Endothelial cell of umbilical vein (primary cell): ENCODE measurements around the gene TXNDC15. TPM values are rescaled to one million over a fixed set of nuclear protein-coding genes. Genes with fewer than 3 reads are reported as not detected.

Source experiments
- BruUV-seq: library from RNA; stranded (reverse); fragments of 400-500 nt; replicated peaks from 2 replicates; lab custom pipeline; 2021; lab: Mats Ljungman, UMichigan
- CTCF ChIA-PET: fragments of 300-600, 350-600 bp; sonication (Branson Sonifier 250); formaldehyde crosslinking; loops from one replicate; lab custom pipeline; 2021; ENCODE audit warnings: antibody characterized with exemption, inconsistent platforms; lab: Charles Lee
- POLR2A ChIA-PET: fragments of 300-600, 350-600 bp; sonication (Branson Sonifier 250); formaldehyde crosslinking; loops from one replicate; lab custom pipeline; 2021; ENCODE audit warnings: antibody characterized with exemption, inconsistent platforms; lab: Charles Lee
- DNase-seq: peaks from one replicate; pipeline ENCODE4 v3.0.0-alpha.2; 2011; ENCODE audit warnings: low read depth, low spot score
- FAIRE-seq: peaks from 2 replicates; lab custom pipeline; 2011; peaks lifted over from hg19 to GRCh38; lab: Jason Lieb, UNC
- H2AFZ ChIP-seq: 2 replicates; pipeline ENCODE4 v1.6.0; 2012; ENCODE audit warnings: low read depth, low read length, control low read depth, inconsistent platforms
- H3K27ac ChIP-seq: 2 replicates; pipeline ENCODE4 v1.5.1; 2011; ENCODE audit warnings: low read depth, mild to moderate bottlenecking, control low read depth, low read length, moderate library complexity; ENCODE audit not compliant: insufficient read depth
- H3K27me3 ChIP-seq, 2 experiments: 2 replicates each; pipeline versions ENCODE4 v1.6.0 to v1.6.1; 2011; ENCODE audit warnings: low read length in 2 of 2, mixed read lengths in 1 of 2; ENCODE audit not compliant: control insufficient read depth in 2 of 2, insufficient read depth in 2 of 2
- H3K36me3 ChIP-seq, 2 experiments: 2 replicates in 1 of 2; 3 replicates in 1 of 2; pipeline ENCODE4 v1.5.1; 2011; ENCODE audit warnings: low read length in 2 of 2, mild to moderate bottlenecking in 1 of 2, moderate library complexity in 1 of 2; ENCODE audit not compliant: control insufficient read depth in 2 of 2, insufficient read depth in 2 of 2; ENCODE audit errors: extremely low read depth in 1 of 2
- H3K4me1 ChIP-seq: 3 replicates; pipeline ENCODE4 v1.5.1; 2011; ENCODE audit warnings: mild to moderate bottlenecking, low read length; ENCODE audit not compliant: control insufficient read depth, insufficient read depth; ENCODE audit errors: extremely low read depth
- H3K4me2 ChIP-seq: 2 replicates; pipeline ENCODE4 v1.6.1; 2011; ENCODE audit warnings: low read length, control low read depth, mixed read lengths; ENCODE audit not compliant: insufficient read depth
- H3K4me3 ChIP-seq, 3 experiments: fragments of 200-600 bp in 1 of 3; sonication (generic), shearing (Covaris generic) in 1 of 3; replicated peaks in 1 of 3; 2 replicates each; pipeline ENCODE4 v1.5.1; 2011 to 2016; ENCODE audit warnings: control low read depth in 3 of 3, low read length in 3 of 3, mild to moderate bottlenecking in 2 of 3, inconsistent platforms in 1 of 3, low read depth in 1 of 3, moderate library complexity in 1 of 3; ENCODE audit not compliant: insufficient read depth in 1 of 3
- H3K79me2 ChIP-seq: 2 replicates; pipeline ENCODE4 v1.6.0; 2012; ENCODE audit warnings: low read length, inconsistent platforms; ENCODE audit not compliant: control insufficient read depth, insufficient read depth
- H3K9ac ChIP-seq: replicated peaks from 2 replicates; pipeline ENCODE3; 2011; ENCODE audit warnings: low read length, control low read depth; ENCODE audit not compliant: insufficient read depth; ENCODE audit errors: extremely low read depth
- H3K9me1 ChIP-seq: replicated peaks from 3 replicates; pipeline ENCODE4 v1.6.0; 2011; ENCODE audit warnings: mild to moderate bottlenecking, low read length; ENCODE audit not compliant: control insufficient read depth, insufficient read depth; ENCODE audit errors: extremely low read depth
- H3K9me3 ChIP-seq: replicated peaks from 2 replicates; pipeline ENCODE4 v1.5.1; 2012; ENCODE audit warnings: low read length, inconsistent platforms; ENCODE audit not compliant: control insufficient read depth, insufficient read depth
- H4K20me1 ChIP-seq: replicated peaks from 2 replicates; pipeline ENCODE3; 2011; ENCODE audit warnings: mild to moderate bottlenecking, low read length; ENCODE audit not compliant: control insufficient read depth, insufficient read depth; ENCODE audit errors: extremely low read depth
- FOS ChIP-seq: IDR thresholded peaks from 2 replicates; pipeline ENCODE4 v1.6.1; 2011; ENCODE audit warnings: mild to moderate bottlenecking, low read length, moderate library complexity, borderline replicate concordance; ENCODE audit not compliant: insufficient read depth
- MYC ChIP-seq: IDR thresholded peaks from one replicate; pipeline ENCODE4 v1.6.1; 2011; ENCODE audit warnings: mild to moderate bottlenecking, low read depth, low read length
- POLR2A ChIP-seq: IDR thresholded peaks from 2 replicates; pipeline ENCODE4 v1.6.1; 2012; ENCODE audit warnings: low read depth, mild to moderate bottlenecking, control low read depth, low read length
- POLR2AphosphoS5 ChIP-seq: IDR thresholded peaks from 2 replicates; pipeline ENCODE4 v1.6.1; 2012; ENCODE audit warnings: low read depth, mild to moderate bottlenecking, control low read depth, low read length, moderate library complexity; ENCODE audit not compliant: insufficient read depth
- dilution Hi-C: fragments of 300-500 bp; cut with MboI; formaldehyde crosslinking; loops from one replicate; pipeline ENCODE4 v1.15.0; 2019; ENCODE audit warnings: low sequenced_read_pairs; ENCODE audit not compliant: extremely low pct_ligation_motif_present
- intact Hi-C: fragments of 100-400 bp; cut with micrococcal nuclease; formaldehyde crosslinking; loops from one replicate; pipeline ENCODE4 v1.10.0; 2022
- polyA plus RNA-seq, 4 experiments: library from polyadenylated mRNA; depleted of rRNA in 3 of 4; stranded (reverse) in 3 of 4; unstranded in 1 of 4; fragments of >200 nt; gene quantifications; 2 replicates each; pipeline versions ENCODE4 v1.2.1 to v1.2.3, GENCODE V29; 2011 to 2012; ENCODE audit warnings: missing spikeins in 1 of 4
- total RNA-seq: library from RNA; stranded (reverse); gene quantifications from 2 replicates; pipeline ENCODE4 v1.2.3, GENCODE V29; 2021
- TF ChIP-seq, protein P1 (sequence below): IDR thresholded peaks from 2 replicates; pipeline ENCODE4 v1.6.1; 2011; ENCODE audit not compliant: insufficient read depth, insufficient read length
- TF ChIP-seq, protein P2 (sequence below), 2 donors: IDR thresholded peaks; 1 replicate in 1 of 2; 2 replicates in 1 of 2; pipeline ENCODE4 v1.5.1; 2011; ENCODE audit warnings: low read length in 2 of 2, mild to moderate bottlenecking in 2 of 2, moderate library complexity in 2 of 2, control low read depth in 1 of 2, inconsistent platforms in 1 of 2, low read depth in 1 of 2; ENCODE audit not compliant: insufficient read depth in 1 of 2; ENCODE audit errors: extremely low read depth in 1 of 2

Gene TXNDC15
- total and polyA plus RNA-seq, 2 donors (not counting 3 experiments of a cell fraction or from before 2014, with no cell fraction given): 57.2 to 68.6 TPM

DNA sequence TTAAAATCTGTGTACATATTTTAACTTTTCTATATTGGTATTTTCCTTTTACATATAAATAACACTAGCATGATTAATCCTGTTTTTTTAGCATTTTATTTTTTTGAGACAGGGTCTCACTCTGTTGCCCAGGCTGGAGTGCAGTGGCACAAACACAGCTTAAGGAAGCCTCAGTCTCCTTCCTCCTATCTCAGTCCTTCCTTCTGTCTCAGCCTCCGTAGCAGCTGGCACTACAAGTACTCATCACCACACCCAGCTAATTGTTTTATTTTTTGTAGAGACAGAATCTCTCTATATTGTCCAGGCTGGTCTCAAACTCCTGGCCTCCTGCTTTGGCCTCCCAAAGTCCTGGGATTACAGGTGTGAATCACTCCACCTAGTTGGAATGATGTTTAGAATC lies 29.9 kb upstream of the TXNDC15 start:
- Histone ChIP-seq H3K27me3 (no peaks in the 10 kb centered on the region), H3K4me1 (peaks cover 31% of the 10 kb centered on the region), H2AFZ (no peak overlapping the region), H3K4me3 (no peak overlapping the region), H3K9me3 (no peaks in the 10 kb centered on the region), H3K9ac (no peak overlapping the region), H3K9me1 (no peaks in the 10 kb centered on the region), H3K79me2 (peaks cover 28% of the 10 kb centered on the region), H3K36me3 (peaks cover 2% of the 10 kb centered on the region in 2 experiments), H3K4me2 (no peak overlapping the region), H3K27ac (no peak overlapping the region), H4K20me1 (no peaks in the 10 kb centered on the region)
- TF ChIP-seq POLR2AphosphoS5 (no peak), MYC (no peak), FOS (no peak), POLR2A (no peak)
- TF ChIP-seq, protein P1, sequence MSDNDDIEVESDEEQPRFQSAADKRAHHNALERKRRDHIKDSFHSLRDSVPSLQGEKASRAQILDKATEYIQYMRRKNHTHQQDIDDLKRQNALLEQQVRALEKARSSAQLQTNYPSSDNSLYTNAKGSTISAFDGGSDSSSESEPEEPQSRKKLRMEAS: no peak
- TF ChIP-seq, protein P2, sequence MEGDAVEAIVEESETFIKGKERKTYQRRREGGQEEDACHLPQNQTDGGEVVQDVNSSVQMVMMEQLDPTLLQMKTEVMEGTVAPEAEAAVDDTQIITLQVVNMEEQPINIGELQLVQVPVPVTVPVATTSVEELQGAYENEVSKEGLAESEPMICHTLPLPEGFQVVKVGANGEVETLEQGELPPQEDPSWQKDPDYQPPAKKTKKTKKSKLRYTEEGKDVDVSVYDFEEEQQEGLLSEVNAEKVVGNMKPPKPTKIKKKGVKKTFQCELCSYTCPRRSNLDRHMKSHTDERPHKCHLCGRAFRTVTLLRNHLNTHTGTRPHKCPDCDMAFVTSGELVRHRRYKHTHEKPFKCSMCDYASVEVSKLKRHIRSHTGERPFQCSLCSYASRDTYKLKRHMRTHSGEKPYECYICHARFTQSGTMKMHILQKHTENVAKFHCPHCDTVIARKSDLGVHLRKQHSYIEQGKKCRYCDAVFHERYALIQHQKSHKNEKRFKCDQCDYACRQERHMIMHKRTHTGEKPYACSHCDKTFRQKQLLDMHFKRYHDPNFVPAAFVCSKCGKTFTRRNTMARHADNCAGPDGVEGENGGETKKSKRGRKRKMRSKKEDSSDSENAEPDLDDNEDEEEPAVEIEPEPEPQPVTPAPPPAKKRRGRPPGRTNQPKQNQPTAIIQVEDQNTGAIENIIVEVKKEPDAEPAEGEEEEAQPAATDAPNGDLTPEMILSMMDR (IDR thresholded peaks at IDR 0.05; ENCODE audit: extremely low read depth in 1 of 2, insufficient read depth in 1 of 2, low read depth in 1 of 2, low read length in 2 of 2): no peak
- DNase-seq: no peak
- dilution Hi-C loops: no loop called here
- ChIA-PET POLR2A (no interaction called here), CTCF (interaction anchor here (0.6 to 1.7 kb wide), 2 partner anchors 13 to 30 kb away, joined by 3 to 5 read pairs; partner anchors contain the start of gene TXNDC15)
- no TSS peak for BruUV-seq
- no peak for FAIRE-seq
- intact Hi-C loops: no loop called here
